ENCODE data around the gene CYB5RL. TPM values are rescaled to one million over a fixed set of nuclear protein-coding genes. Genes with fewer than 3 reads are reported as not detected.

Gene CYB5RL
- total RNA-seq, 1 experiment from 2014 or later: 3.6 TPM

DNA sequence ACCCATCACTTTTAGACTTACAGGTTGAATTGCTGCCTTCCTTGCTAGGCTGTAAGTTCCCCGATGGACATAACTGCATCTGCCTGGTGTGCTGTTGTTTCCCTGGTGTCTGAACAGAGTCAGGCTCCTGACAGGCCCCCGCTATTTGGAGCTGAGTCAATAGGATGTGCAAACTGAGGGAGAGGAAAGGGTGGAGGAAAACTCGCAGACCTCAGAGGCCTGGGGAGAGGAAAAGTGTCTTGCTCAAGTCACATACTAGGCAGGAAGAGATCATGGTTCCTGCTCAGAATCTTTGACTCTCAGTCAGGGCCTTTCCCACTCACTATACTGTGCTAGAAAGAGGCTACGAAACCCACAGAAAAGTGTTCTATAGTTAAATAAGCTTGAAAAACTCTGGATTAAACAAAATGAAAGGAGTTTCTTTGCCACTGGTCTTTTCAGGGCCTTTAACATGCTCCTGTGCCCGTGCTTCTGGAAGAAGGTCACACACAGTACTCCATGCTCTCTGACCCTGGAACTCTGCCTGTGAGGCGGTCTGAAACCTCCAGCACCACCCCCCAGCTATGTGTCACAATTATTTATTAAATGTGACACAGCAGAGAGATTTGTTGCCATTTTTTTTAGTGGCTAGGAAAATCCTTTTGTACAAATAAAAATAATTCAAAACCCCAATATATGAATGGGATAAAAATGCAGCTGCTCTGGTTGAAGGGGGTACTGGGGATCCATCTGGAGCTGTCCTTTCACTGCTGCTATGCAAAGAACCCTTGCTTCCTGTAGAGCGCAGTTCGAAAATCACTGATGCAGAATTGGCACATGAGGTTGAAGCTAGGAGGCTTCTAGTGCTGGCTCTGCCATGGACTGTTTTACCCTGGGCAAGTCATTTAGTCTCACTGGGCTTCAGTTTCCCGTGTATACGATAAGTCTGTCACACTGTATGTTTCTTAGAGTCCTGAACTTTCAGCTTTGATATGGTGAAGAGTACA is 26.9 kb downstream of the CYB5RL start:
- no peaks in the 10 kb centered on the region for H3K79me2 ChIP-seq (ENCODE audit: low read length)
- intact Hi-C loops (cut with micrococcal nuclease): no loop called here
- ChIA-PET CTCF (no interaction called here), POLR2A (ENCODE audit: unreplicated experiment) (no interaction called here)
- H3K4me1 ChIP-seq (ENCODE audit: insufficient read depth, low read length): no peaks in the 10 kb centered on the region
- H2AFZ ChIP-seq (ENCODE audit: low read length): no peak overlapping the region
- no peaks in the 10 kb centered on the region for H4K20me1 ChIP-seq (ENCODE audit: low read length)
- H3K9me2 ChIP-seq (replicated peaks; ENCODE audit: low read length): no peaks in the 10 kb centered on the region
- H3K4me3 ChIP-seq (ENCODE audit: low read length): no peak overlapping the region
- H3K9me3 ChIP-seq (ENCODE audit: low read length): no peaks in the 10 kb centered on the region
- no peak for DNase-seq
- no peaks in the 10 kb centered on the region for H3K27me3 ChIP-seq (ENCODE audit: low read length)
- TF ChIP-seq EZH2phosphoT487 (IDR thresholded peaks at IDR 0.05; ENCODE audit: borderline replicate concordance, low read length) (no peak), EZH2 (IDR thresholded peaks at IDR 0.05; ENCODE audit: low read length, unreplicated experiment) (no peak)
- TF ChIP-seq, protein P1, sequence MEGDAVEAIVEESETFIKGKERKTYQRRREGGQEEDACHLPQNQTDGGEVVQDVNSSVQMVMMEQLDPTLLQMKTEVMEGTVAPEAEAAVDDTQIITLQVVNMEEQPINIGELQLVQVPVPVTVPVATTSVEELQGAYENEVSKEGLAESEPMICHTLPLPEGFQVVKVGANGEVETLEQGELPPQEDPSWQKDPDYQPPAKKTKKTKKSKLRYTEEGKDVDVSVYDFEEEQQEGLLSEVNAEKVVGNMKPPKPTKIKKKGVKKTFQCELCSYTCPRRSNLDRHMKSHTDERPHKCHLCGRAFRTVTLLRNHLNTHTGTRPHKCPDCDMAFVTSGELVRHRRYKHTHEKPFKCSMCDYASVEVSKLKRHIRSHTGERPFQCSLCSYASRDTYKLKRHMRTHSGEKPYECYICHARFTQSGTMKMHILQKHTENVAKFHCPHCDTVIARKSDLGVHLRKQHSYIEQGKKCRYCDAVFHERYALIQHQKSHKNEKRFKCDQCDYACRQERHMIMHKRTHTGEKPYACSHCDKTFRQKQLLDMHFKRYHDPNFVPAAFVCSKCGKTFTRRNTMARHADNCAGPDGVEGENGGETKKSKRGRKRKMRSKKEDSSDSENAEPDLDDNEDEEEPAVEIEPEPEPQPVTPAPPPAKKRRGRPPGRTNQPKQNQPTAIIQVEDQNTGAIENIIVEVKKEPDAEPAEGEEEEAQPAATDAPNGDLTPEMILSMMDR (conservative IDR thresholded peaks at IDR 0.05; ENCODE audit: low read depth, low read length): no peak
- no peak overlapping the region for H3K4me2 ChIP-seq (ENCODE audit: low read length)
- BruUV-seq (replicated peaks): no TSS peak
- H3K9ac ChIP-seq (ENCODE audit: low read length): no peak overlapping the region
- no peaks in the 10 kb centered on the region for H3K36me3 ChIP-seq (ENCODE audit: low read depth, low read length)
- H3K27ac ChIP-seq (ENCODE audit: low read length): no peak overlapping the region
- ATAC-seq: no peak
- no peaks in the 10 kb centered on the region for H3F3A ChIP-seq (ENCODE audit: low read length, unreplicated experiment)

DNA sequence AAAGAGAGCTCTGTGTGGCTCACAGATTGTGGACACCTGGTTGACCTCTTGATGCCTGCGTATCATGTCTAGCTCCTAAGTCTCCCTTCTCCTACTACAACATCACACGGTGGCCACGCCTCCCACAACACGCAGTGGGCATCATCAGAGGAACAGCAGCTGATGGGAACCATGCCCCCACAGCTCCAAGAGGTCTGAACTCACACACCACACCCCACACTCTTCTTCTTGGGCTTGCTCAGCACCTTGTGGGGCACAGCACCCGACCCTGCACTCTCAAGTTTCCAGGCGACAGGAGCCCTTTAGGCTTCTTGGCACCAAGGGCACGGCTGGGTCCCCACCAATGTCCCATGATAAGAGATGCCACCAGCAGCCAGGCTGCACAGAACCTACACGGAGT is 28.2 kb downstream of the CYB5RL start:
- H3K4me2 ChIP-seq (ENCODE audit: low read length): no peak overlapping the region
- no peak for TF ChIP-seq EZH2 (IDR thresholded peaks at IDR 0.05; ENCODE audit: low read length, unreplicated experiment)
- TF ChIP-seq EZH2phosphoT487 (IDR thresholded peaks at IDR 0.05; ENCODE audit: borderline replicate concordance, low read length): no peak
- TF ChIP-seq, protein P1 (conservative IDR thresholded peaks at IDR 0.05; ENCODE audit: low read depth, low read length): no peak
- CTCF ChIA-PET: no interaction called here
- no peaks in the 10 kb centered on the region for H3K27me3 ChIP-seq (ENCODE audit: low read length)
- no peaks in the 10 kb centered on the region for H4K20me1 ChIP-seq (ENCODE audit: low read length)
- H2AFZ ChIP-seq (ENCODE audit: low read length): no peak overlapping the region
- H3K27ac ChIP-seq (ENCODE audit: low read length): no peak overlapping the region
- H3K4me1 ChIP-seq (ENCODE audit: insufficient read depth, low read length): peaks cover 6% of the 10 kb centered on the region; the same call in 1 of the 2 replicates
- no peak overlapping the region for H3K9ac ChIP-seq (ENCODE audit: low read length)
- intact Hi-C loops (cut with micrococcal nuclease): no loop called here
- ATAC-seq: no peak
- no peak overlapping the region for H3K4me3 ChIP-seq (ENCODE audit: low read length)
- no peaks in the 10 kb centered on the region for H3K9me2 ChIP-seq (replicated peaks; ENCODE audit: low read length)
- POLR2A ChIA-PET (ENCODE audit: unreplicated experiment): no interaction called here
- BruUV-seq (replicated peaks): no TSS peak
- H3K36me3 ChIP-seq (ENCODE audit: low read depth, low read length): no peaks in the 10 kb centered on the region
- DNase-seq: no peak
- H3F3A ChIP-seq (ENCODE audit: low read length, unreplicated experiment): no peaks in the 10 kb centered on the region
- no peaks in the 10 kb centered on the region for H3K79me2 ChIP-seq (ENCODE audit: low read length)
- no peaks in the 10 kb centered on the region for H3K9me3 ChIP-seq (ENCODE audit: low read length)

DNA sequence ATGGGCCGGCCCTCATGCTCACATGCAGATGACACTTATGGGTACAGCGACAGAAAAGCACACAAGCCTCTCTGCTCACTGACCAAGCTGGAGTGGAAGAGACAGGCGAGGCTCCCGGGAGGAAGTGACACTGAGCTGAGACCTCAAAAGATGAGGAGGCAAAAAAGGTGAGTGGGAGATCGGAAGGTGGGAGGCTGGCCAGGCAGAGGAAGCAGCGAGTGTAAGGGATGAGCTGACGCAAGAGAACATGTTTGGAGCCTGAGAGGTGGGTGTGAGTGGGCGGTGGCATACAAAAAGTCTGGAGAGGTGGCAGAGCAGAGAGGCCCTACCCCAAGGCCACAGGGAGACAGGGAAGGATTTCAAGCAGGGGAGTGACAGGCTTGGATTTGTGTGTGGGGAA is 28.8 kb downstream of the CYB5RL start:
- Histone ChIP-seq H3K27me3 (ENCODE audit: low read length) (no peaks in the 10 kb centered on the region), H2AFZ (ENCODE audit: low read length) (no peak overlapping the region), H3F3A (ENCODE audit: low read length, unreplicated experiment) (no peaks in the 10 kb centered on the region), H3K4me2 (ENCODE audit: low read length) (no peak overlapping the region), H3K36me3 (ENCODE audit: low read depth, low read length) (no peaks in the 10 kb centered on the region), H3K9me2 (replicated peaks; ENCODE audit: low read length) (no peaks in the 10 kb centered on the region), H3K9me3 (ENCODE audit: low read length) (no peaks in the 10 kb centered on the region), H3K9ac (ENCODE audit: low read length) (no peak overlapping the region), H3K27ac (ENCODE audit: low read length) (no peak overlapping the region), H3K79me2 (ENCODE audit: low read length) (no peaks in the 10 kb centered on the region), H4K20me1 (ENCODE audit: low read length) (no peaks in the 10 kb centered on the region), H3K4me3 (ENCODE audit: low read length) (no peak overlapping the region), H3K4me1 (ENCODE audit: insufficient read depth, low read length) (peaks cover 6% of the 10 kb centered on the region; the same call in 1 of the 2 replicates)
- POLR2A ChIA-PET (ENCODE audit: unreplicated experiment): no interaction called here
- CTCF ChIA-PET: no interaction called here
- TF ChIP-seq EZH2 (IDR thresholded peaks at IDR 0.05; ENCODE audit: low read length, unreplicated experiment) (no peak), EZH2phosphoT487 (IDR thresholded peaks at IDR 0.05; ENCODE audit: borderline replicate concordance, low read length) (no peak)
- TF ChIP-seq, protein P1 (conservative IDR thresholded peaks at IDR 0.05; ENCODE audit: low read depth, low read length): no peak
- no TSS peak for BruUV-seq (replicated peaks)
- DNase-seq (no peak), ATAC-seq (no peak)
- intact Hi-C loops (cut with micrococcal nuclease): no loop called here

All from PC-3 (cell line).